Measurements from ENCODE around the gene SLC25A43. TPM values are rescaled to one million over a fixed set of nuclear protein-coding genes. Genes with fewer than 3 reads are reported as not detected.
"Not testable (repeated sequence)": the region's sequence is repeated elsewhere in the genome, so short reads cannot be mapped to it uniquely, and the experiment has no call there.

The SLC25A43 gene
- total RNA-seq, 4 donors from 2014 or later: 9.2 to 33.5 (median 12.5) TPM

GRCh38 chrX:119481323-119481801 is 82.2 kb downstream of the SLC25A43 start:
- Histone ChIP-seq H3K4me3 (no peak overlapping the region), H3K27me3 (no peaks in the 10 kb centered on the region), H3K4me1 (no peaks in the 10 kb centered on the region), H3K36me3 (no peaks in the 10 kb centered on the region), H3K27ac (no peak overlapping the region), H3K9me3 (no peaks in the 10 kb centered on the region)
- DNase-seq: no peak
- intact Hi-C loops (cut with DNase I; ENCODE audit: low total_unique reads): no loop called here
- TF ChIP-seq POLR2A (IDR thresholded peaks at IDR 0.05) (no peak), CTCF (IDR thresholded peaks at IDR 0.05) (no peak)

DNA sequence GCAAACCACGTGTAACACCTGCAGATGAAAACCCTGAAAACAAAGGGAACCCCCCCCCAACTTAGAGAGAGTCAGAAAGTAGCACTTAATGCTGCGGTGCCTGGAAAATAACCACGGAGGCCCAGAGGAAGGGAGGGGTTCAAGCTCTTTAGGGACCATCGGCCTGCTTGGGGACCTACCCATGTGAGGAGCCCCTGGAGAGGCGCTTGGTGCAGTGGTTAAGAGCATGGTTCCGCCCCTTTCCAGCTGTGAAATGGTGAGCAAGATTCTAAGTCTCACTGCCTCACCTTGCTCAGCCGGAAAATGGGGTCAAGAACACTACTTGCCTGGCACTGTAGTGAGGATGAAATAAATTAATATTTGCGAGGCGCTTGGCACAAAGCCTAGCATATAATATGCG is 82.9 kb downstream of the SLC25A43 start:
- TF ChIP-seq POLR2A (IDR thresholded peaks at IDR 0.05): no peak
- TF ChIP-seq CTCF (IDR thresholded peaks at IDR 0.05): no peak
- H3K36me3 ChIP-seq: no peaks in the 10 kb centered on the region
- no peaks in the 10 kb centered on the region for H3K27me3 ChIP-seq
- H3K4me3 ChIP-seq: peak overlapping the region; percentile 14 to 23
- no peaks in the 10 kb centered on the region for H3K4me1 ChIP-seq
- DNase-seq: no peak
- H3K9me3 ChIP-seq: no peaks in the 10 kb centered on the region
- intact Hi-C loops (cut with DNase I; ENCODE audit: low total_unique reads): no loop called here
- H3K27ac ChIP-seq: peak overlapping the region in 1 of 2 donors; percentile 33

- Histone ChIP-seq H3K36me3 (no peaks in the 10 kb centered on the region), H3K4me1 (no peaks in the 10 kb centered on the region), H3K9me3 (no peaks in the 10 kb centered on the region), H3K4me3 (peak overlapping the region; percentile 14 to 23), H3K27me3 (no peaks in the 10 kb centered on the region), H3K27ac (peak overlapping the region in 1 of 2 donors; percentile 33)
- no peak for TF ChIP-seq POLR2A (IDR thresholded peaks at IDR 0.05)
- peak; percentile 38 to 50 (median 42) for TF ChIP-seq CTCF (IDR thresholded peaks at IDR 0.05)
- peak; percentile 24 to 44 for DNase-seq
- intact Hi-C loops (cut with DNase I; ENCODE audit: low total_unique reads): no loop called here
These were observed 83.6 kb downstream of the SLC25A43 start for GRCh38 chrX:119482481-119483480.

- no peaks in the 10 kb centered on the region for H3K36me3 ChIP-seq
- H3K27me3 ChIP-seq: no peaks in the 10 kb centered on the region
- DNase-seq: no peak
- no peaks in the 10 kb centered on the region for H3K4me1 ChIP-seq
- intact Hi-C loops (cut with DNase I; ENCODE audit: low total_unique reads): no loop called here
- no peak overlapping the region for H3K27ac ChIP-seq
- no peak overlapping the region for H3K4me3 ChIP-seq
- no peaks in the 10 kb centered on the region for H3K9me3 ChIP-seq
- TF ChIP-seq POLR2A (IDR thresholded peaks at IDR 0.05) (no peak), CTCF (IDR thresholded peaks at IDR 0.05) (no peak)
These were observed 87.6 kb downstream of the SLC25A43 start for GRCh38 chrX:119486745-119487144.

GRCh38 chrX:119487766-119488165 is 88.6 kb downstream of the SLC25A43 start:
- H3K9me3 ChIP-seq; H3K4me1 ChIP-seq; H3K36me3 ChIP-seq; H3K27ac ChIP-seq; DNase-seq; H3K27me3 ChIP-seq; H3K4me3 ChIP-seq; intact Hi-C loops (cut with DNase I; ENCODE audit: low total_unique reads): not testable (repeated sequence)

Measured in uterus (tissue), 4 donors.